CD4-positive, CD25-positive, alpha-beta regulatory T cell (primary cell): ENCODE data around the gene SMCR8. TPM values are rescaled to one million over a fixed set of nuclear protein-coding genes. Genes with fewer than 3 reads are reported as not detected.
"Not testable (repeated sequence)": the region's sequence is repeated elsewhere in the genome, so short reads cannot be mapped to it uniquely, and the experiment has no call there.

Experiments
- ATAC-seq, 2 donors: fragments of 150-1000 bp; cut with Tn5 transposase; one replicate each; pipeline ENCODE4 v1.10.0; 2021; ENCODE audit warnings: low read depth in 2 of 2, moderate number of reproducible peaks in 2 of 2, moderate library complexity in 1 of 2
- DNase-seq, 3 donors: peaks; one replicate each; pipeline versions ENCODE4 v3.0.0 to v3.0.0-alpha.2; 2012 to 2022; ENCODE audit warnings: mixed read lengths in 1 of 3
- H3K27ac ChIP-seq: one replicate; pipeline ENCODE4 v1.7.0; 2013; ENCODE audit warnings: mild to moderate bottlenecking, low read length; ENCODE audit not compliant: insufficient read depth, poor library complexity, severe bottlenecking
- H3K27me3 ChIP-seq: one replicate; pipeline ENCODE4 v1.7.0; 2013; ENCODE audit warnings: low read length; ENCODE audit not compliant: control insufficient read depth, insufficient read depth
- H3K36me3 ChIP-seq: one replicate; pipeline ENCODE4 v1.7.0; 2013; ENCODE audit warnings: mild to moderate bottlenecking, low read length, moderate library complexity; ENCODE audit not compliant: control insufficient read depth, insufficient read depth
- H3K4me1 ChIP-seq: 2 replicates; pipeline ENCODE4 v1.7.0; 2013; ENCODE audit warnings: mild to moderate bottlenecking, low read length; ENCODE audit not compliant: insufficient read depth, control insufficient read depth, poor library complexity, severe bottlenecking
- H3K4me3 ChIP-seq: one replicate; pipeline ENCODE4 v1.7.0; 2013; ENCODE audit warnings: low read depth, mild to moderate bottlenecking, low read length, moderate library complexity
- H3K9me3 ChIP-seq, 2 experiments: 1 replicate in 1 of 2; 2 replicates in 1 of 2; pipeline ENCODE4 v1.7.0; 2013; ENCODE audit warnings: low read length in 2 of 2, mild to moderate bottlenecking in 1 of 2, moderate library complexity in 1 of 2; ENCODE audit not compliant: control insufficient read depth in 2 of 2
- H3K27ac Mint-ChIP-seq, 3 donors: one replicate each; pipeline ENCODE4 v1.8.0; 2020 to 2022; ENCODE audit warnings: mild to moderate bottlenecking in 3 of 3, mixed read lengths in 3 of 3, moderate library complexity in 2 of 3
- H3K27me3 Mint-ChIP-seq: one replicate; pipeline ENCODE4 v1.8.0; 2022; ENCODE audit warnings: mild to moderate bottlenecking, mixed read lengths
- H3K36me3 Mint-ChIP-seq: one replicate; pipeline ENCODE4 v1.8.0; 2020; ENCODE audit warnings: mixed read lengths
- H3K4me1 Mint-ChIP-seq, 4 donors: one replicate each; pipeline ENCODE4 v1.8.0; 2020 to 2022; ENCODE audit warnings: mixed read lengths in 4 of 4, mild to moderate bottlenecking in 1 of 4
- H3K4me3 Mint-ChIP-seq, 4 donors: one replicate each; pipeline ENCODE4 v1.8.0; 2020 to 2022; ENCODE audit warnings: mild to moderate bottlenecking in 4 of 4, mixed read lengths in 4 of 4, moderate library complexity in 3 of 4
- H3K9me3 Mint-ChIP-seq, 7 donors: one replicate each; pipeline ENCODE4 v1.8.0; 2020 to 2022; ENCODE audit warnings: mixed read lengths in 7 of 7, mild to moderate bottlenecking in 3 of 7, moderate library complexity in 2 of 7
- polyA plus RNA-seq, 4 donors: library from polyadenylated mRNA; unstranded; fragments of 300-500 nt; fragmentation: Illumina TruSeq; gene quantifications; one replicate each; pipeline ENCODE4 v1.2.3, GENCODE V29; 2021
- total RNA-seq: library from RNA; stranded (reverse); gene quantifications from one replicate; pipeline ENCODE4 v1.2.3, GENCODE V29; 2022

Gene SMCR8
- total and polyA plus RNA-seq, 5 donors from 2014 or later = 3.5 to 48.3 (median 5.7) TPM

DNA sequence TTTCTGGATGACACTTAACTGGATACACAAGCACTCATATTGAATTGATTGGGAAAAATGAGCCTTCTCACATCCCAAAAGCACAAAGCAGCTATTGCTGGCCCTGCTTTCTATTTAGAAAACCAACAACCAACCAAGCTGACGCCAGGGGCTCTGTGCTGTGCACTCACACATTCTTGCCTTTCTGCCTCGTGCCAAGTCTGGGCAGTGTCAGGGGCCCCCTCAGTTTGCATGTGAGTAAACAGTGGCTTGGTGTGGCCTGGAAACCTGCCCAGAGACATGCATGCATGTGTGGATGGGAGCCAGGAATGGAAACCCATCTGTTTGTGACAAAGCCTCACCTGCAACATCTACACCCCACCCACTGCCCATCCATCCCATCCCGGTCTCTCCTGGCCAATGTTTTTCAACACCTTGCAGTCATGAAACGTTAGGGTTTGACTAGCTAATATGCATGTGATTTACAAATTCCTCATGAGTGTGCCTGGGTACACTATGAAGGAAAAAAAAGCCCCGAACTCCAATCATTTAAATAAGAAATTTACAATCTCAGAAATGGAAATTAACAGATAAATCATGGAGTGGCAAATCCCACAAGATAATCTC is 34.2 kb upstream of the SMCR8 start:
- H3K4me1 Mint-ChIP-seq = no peaks in the 10 kb centered on the region
- no peak overlapping the region for H3K4me3 Mint-ChIP-seq
- H3K27ac ChIP-seq = no peak overlapping the region
- H3K9me3 Mint-ChIP-seq = no peaks in the 10 kb centered on the region
- H3K27ac Mint-ChIP-seq = no peak overlapping the region
- H3K4me3 ChIP-seq = no peak overlapping the region
- H3K36me3 ChIP-seq = peaks cover 81% of the 10 kb centered on the region
- no peaks in the 10 kb centered on the region for H3K9me3 ChIP-seq
- no peaks in the 10 kb centered on the region for H3K4me1 ChIP-seq
- peaks cover 41% of the 10 kb centered on the region for H3K36me3 Mint-ChIP-seq
- DNase-seq (no peak), ATAC-seq (no peak)
- H3K27me3 ChIP-seq = no peaks in the 10 kb centered on the region
- H3K27me3 Mint-ChIP-seq = no peaks in the 10 kb centered on the region

DNA sequence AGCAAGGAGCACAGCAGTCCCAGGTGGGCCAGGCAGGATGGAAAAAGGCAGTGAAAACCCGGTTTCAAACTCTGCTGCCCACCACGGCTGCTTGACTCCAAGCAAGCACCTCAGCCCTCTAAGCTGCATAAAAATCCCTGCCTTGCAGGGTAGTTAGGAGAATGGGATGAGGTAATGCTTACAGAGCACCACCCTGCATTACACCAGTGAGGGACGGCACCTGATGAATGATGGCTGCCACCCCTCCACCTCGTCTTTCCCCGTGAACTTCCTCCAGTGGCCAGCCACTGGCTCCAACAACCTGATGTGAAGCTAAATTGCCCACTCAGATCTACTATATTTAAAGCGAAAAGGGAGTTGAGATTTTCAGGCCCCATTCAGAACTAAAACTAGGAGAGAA is 33.3 kb upstream of the SMCR8 start:
- no peaks in the 10 kb centered on the region for H3K4me1 Mint-ChIP-seq
- DNase-seq (no peak), ATAC-seq (no peak)
- H3K4me3 ChIP-seq = no peak overlapping the region
- no peaks in the 10 kb centered on the region for H3K4me1 ChIP-seq
- peaks cover 72% of the 10 kb centered on the region for H3K36me3 ChIP-seq
- H3K4me3 Mint-ChIP-seq = no peak overlapping the region
- no peaks in the 10 kb centered on the region for H3K9me3 Mint-ChIP-seq
- H3K36me3 Mint-ChIP-seq = peaks cover 40% of the 10 kb centered on the region
- H3K9me3 ChIP-seq = no peaks in the 10 kb centered on the region
- H3K27me3 ChIP-seq = no peaks in the 10 kb centered on the region
- no peak overlapping the region for H3K27ac ChIP-seq
- no peaks in the 10 kb centered on the region for H3K27me3 Mint-ChIP-seq
- H3K27ac Mint-ChIP-seq = no peak overlapping the region

DNA sequence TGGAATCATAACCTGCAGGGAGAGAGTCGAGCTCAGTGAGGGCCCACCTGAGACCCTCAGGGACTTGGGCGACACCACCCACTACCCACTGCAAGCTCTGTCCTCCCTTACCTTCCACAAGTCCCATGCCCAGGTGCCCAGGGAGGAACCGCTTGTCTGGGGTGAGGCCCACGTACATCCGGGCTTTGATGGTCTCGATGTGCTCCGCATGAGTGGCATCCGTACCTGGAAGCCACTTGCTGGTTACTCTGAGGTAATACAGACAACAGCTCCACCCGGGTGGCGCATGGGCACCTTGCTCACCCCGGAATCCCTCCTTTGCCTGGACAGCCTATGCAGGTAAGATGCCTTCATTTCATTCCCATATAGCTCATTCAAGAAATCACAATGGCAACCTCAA is 29.8 kb upstream of the SMCR8 start:
- ATAC-seq = no peak
- H3K27me3 Mint-ChIP-seq = no peaks in the 10 kb centered on the region
- H3K9me3 ChIP-seq = no peaks in the 10 kb centered on the region
- H3K36me3 Mint-ChIP-seq = peaks cover 43% of the 10 kb centered on the region
- H3K27ac ChIP-seq = no peak overlapping the region
- peaks cover 73% of the 10 kb centered on the region for H3K36me3 ChIP-seq
- no peak overlapping the region for H3K4me3 Mint-ChIP-seq
- no peaks in the 10 kb centered on the region for H3K4me1 ChIP-seq
- peak overlapping the region in 1 of 3 donors; percentile 20 for H3K27ac Mint-ChIP-seq
- no peaks in the 10 kb centered on the region for H3K9me3 Mint-ChIP-seq
- no peaks in the 10 kb centered on the region for H3K27me3 ChIP-seq
- H3K4me1 Mint-ChIP-seq = peaks cover 0 to 2% (median 0%) of the 10 kb centered on the region in 4 donors
- no peak overlapping the region for H3K4me3 ChIP-seq
- no peak for DNase-seq

DNA sequence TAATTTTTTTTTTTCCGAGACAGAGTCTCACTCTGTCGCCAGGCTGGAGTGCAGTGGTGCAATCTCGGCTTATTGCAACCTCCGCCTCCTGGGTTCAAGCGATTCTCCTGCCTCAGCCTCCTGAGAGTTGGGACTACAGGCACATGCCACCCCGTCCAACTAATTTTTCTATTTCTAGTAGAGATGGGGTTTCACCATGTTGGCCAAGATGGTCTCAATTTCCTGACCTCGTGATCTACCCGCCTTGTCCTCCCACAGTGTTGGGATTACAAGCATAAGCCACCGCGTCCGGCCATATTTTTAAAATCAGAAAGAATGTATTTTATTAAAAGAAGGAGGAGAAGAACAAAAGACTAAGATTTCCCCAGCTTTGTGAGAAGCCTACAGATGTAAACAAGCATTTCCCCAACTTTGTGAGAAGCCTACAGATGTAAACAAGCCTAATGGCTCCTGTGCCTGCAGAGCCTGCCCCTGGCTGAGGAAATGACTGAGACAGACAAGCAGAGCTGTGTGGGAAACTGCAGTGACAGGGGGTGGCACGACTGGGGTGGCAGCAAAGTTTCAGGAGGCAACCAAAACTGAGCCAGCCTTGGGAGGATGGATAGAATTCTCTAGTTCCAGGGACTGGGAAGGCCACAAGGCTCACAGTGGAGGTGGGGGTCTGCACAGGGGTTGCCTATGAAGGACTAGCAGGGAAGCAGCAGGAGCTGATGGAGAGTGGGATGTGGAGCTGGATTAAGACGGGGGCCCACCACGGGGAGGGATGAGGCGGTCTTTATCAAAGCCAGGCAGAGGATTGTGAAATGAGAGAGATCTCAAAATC is 23.2 kb upstream of the SMCR8 start:
- H3K36me3 ChIP-seq = peaks cover 55% of the 10 kb centered on the region
- no peaks in the 10 kb centered on the region for H3K9me3 ChIP-seq
- H3K27me3 ChIP-seq = no peaks in the 10 kb centered on the region
- no peak overlapping the region for H3K27ac ChIP-seq
- no peak for ATAC-seq
- H3K4me3 Mint-ChIP-seq = no peak overlapping the region
- no peaks in the 10 kb centered on the region for H3K27me3 Mint-ChIP-seq
- H3K27ac Mint-ChIP-seq = peak overlapping the region in 1 of 3 donors; percentile 5
- no peak overlapping the region for H3K4me3 ChIP-seq
- no peak for DNase-seq
- no peaks in the 10 kb centered on the region for H3K4me1 ChIP-seq
- peaks cover 0 to 2% (median 0%) of the 10 kb centered on the region in 4 donors for H3K4me1 Mint-ChIP-seq
- H3K9me3 Mint-ChIP-seq = no peaks in the 10 kb centered on the region
- H3K36me3 Mint-ChIP-seq = peaks cover 22% of the 10 kb centered on the region

DNA sequence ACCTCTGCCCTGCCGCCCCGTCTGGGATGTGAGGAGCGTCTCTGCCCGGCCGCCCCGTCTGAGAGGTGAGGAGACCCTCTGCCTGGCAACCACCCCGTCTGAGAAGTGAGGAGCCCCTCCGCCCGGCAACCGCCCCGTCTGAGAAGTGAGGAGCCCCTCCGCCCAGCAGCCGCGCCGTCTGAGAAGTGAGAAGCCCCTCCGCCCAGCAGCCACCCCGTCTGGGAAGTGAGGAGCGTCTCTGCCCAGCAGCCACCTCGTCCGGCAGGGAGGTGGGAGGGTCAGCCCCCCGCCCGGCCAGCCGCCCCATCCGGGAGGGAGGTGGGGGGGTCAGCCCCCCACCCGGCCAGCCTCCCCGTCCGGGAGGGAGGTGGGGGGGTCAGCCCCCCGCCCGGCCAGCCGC is 17.0 kb upstream of the SMCR8 start:
- H3K27me3 ChIP-seq, H3K4me3 Mint-ChIP-seq, H3K27ac ChIP-seq, DNase-seq, H3K9me3 ChIP-seq, H3K9me3 Mint-ChIP-seq, H3K27me3 Mint-ChIP-seq, H3K4me3 ChIP-seq, ATAC-seq, H3K4me1 Mint-ChIP-seq, H3K4me1 ChIP-seq, H3K27ac Mint-ChIP-seq: not testable (repeated sequence)
- peaks cover 47% of the 10 kb centered on the region for H3K36me3 ChIP-seq
- peaks cover 31% of the 10 kb centered on the region for H3K36me3 Mint-ChIP-seq

DNA sequence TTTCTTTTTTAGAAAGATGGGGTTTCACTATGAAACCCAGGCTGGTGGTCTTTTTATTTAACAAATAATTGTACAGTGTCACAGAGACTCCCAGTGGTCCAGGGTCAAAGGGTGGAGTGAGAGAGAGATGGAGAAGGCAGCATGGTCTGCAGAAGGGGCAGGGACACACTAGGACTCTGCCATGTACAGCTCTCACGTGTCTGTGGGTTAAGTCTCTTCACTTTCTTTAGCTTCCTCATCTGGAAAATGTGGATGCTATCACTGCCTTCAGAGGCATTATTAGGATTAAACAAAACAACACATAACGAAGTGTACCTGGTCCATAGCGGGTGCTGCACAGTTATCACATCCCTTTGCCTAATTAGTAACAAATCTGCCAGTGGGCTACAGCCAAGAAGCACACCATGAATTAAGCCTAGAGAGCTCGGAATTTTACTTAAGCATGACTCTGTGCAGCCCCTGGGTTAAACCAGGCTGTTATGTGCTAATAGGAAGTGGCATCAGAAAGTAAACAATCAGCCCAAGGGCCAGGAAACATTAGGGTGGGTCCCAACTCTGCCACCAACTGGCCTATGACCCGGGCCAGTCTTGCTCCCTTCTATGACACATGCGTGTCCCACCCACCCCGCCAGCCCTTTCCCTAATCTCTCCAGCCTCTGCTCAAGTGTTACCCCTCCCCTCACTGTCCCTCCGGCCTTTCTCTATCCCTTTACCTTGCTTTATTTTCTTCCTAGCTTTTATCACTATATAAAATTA is 14.2 kb upstream of the SMCR8 start:
- ATAC-seq = no peak
- peaks cover 62% of the 10 kb centered on the region for H3K36me3 ChIP-seq
- H3K27ac Mint-ChIP-seq = peak overlapping the region in 1 of 3 donors; percentile 40

DNA sequence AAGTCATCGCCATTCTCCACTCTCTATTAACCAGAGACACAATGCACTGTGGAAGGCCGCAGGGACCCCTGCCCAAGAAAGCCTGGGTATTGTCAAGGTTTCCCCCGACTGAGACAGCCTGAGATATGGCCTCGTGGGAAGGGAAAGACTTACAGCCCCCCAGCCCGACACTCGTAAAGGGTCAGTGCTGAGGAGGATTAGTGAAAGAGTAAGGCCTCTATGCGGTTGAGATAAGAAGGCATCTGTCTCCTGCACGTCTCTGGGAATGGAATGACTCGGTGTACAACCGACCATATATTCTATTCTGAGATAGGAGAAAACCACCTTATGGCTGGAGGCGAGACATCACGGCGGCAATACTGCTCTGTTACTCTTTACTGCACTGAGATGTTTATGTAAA is 11.9 kb upstream of the SMCR8 start:
- H3K27ac Mint-ChIP-seq, ATAC-seq, H3K4me1 Mint-ChIP-seq, H3K4me3 ChIP-seq, H3K27ac ChIP-seq, H3K27me3 ChIP-seq, H3K4me1 ChIP-seq, H3K4me3 Mint-ChIP-seq, H3K9me3 Mint-ChIP-seq, H3K9me3 ChIP-seq, H3K27me3 Mint-ChIP-seq, DNase-seq: not testable (repeated sequence)
- peaks cover 75% of the 10 kb centered on the region for H3K36me3 ChIP-seq
- H3K36me3 Mint-ChIP-seq = peaks cover 43% of the 10 kb centered on the region

More for the DNA sequence above, 14.2 kb upstream of the SMCR8 start:
- no peak for DNase-seq
- no peaks in the 10 kb centered on the region for H3K4me1 Mint-ChIP-seq
- H3K9me3 ChIP-seq = no peaks in the 10 kb centered on the region
- H3K4me3 Mint-ChIP-seq = no peak overlapping the region
- H3K27me3 ChIP-seq = no peaks in the 10 kb centered on the region
- H3K9me3 Mint-ChIP-seq = no peaks in the 10 kb centered on the region
- no peak overlapping the region for H3K4me3 ChIP-seq
- H3K4me1 ChIP-seq = no peaks in the 10 kb centered on the region
- H3K27me3 Mint-ChIP-seq = no peaks in the 10 kb centered on the region
- H3K36me3 Mint-ChIP-seq = peaks cover 36% of the 10 kb centered on the region
- H3K27ac ChIP-seq = no peak overlapping the region
